HG02642 (cell line): ENCODE measurements around the gene USB1.

ENCODE experiments used
- ATAC-seq: cut with Tn5 transposase; IDR thresholded peaks from one replicate; pipeline ENCODE4 v1.9.1; 2021; ENCODE audit warnings: mild to moderate bottlenecking; ENCODE audit not compliant: unreplicated experiment, poor library complexity

USB1 gene

DNA sequence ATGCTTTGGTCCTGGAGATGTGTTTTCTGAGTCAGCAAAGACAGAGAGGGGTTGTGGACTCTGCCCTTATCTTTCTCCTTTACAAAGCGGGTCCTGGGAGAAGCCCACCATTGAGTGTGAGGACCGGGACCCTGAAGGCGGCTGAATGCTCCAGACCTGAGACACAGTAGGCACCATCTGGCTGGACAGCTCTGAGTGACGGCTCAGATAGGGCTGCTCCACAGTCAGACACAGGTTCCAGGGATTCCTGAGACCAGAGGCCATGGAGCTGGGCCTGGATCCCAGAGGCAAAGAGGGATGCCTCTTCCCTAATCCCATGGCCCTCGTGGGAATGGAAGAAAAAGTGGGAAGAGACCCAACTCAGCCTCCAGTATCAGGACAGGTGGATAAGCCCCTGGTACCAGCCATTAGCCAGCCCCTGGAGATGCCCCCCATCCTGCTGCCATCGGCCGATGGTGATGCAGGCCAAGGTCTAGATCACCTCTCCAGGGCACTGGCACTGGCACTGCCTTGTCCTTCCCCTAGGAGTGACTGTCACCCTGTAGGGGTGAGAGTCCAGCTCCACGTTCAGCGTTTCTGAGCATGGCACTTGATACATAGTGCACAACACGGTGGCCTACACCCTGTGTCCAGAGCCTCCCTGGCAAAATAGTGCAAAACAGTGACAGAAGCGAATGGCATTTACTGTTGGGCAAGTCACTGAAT is 29.1 kb downstream of the USB1 start:
- no peak for ATAC-seq

- ATAC-seq = no peak
These were observed 30.0 kb downstream of the USB1 start for GRCh38 chr16:58031016-58031800.

DNA sequence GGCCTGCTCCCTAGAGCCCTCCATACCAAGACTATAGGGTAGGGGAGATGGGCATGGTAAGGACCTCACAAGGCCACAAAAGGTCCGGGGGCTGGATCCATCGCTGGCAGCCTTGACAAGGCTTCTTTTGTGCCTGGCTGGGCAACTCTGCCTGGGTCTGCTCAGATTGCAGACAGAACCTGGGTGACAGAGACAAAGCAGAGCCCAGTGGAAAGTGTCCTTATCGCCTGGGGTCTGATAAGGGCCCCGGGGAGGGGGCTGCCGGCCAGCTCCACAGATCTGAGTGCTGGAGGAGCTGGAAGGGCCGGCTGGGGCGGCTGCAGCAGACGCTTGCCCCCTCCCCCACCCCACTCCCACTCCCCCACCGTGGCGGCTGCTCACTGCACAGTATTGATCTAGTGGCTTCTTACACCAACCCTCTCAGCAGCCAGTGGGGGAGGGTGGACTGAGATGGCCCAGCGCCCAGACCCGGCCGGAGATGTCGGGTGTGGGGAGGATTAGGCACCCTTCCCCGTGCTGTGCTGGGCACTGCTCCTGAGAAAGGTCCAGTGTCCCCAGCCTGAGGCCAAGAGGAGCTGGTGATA is 31.6 kb downstream of the USB1 start:
- ATAC-seq = no peak

- ATAC-seq = no peak
These were observed 33.0 kb downstream of the USB1 start for GRCh38 chr16:58034128-58034685.

DNA sequence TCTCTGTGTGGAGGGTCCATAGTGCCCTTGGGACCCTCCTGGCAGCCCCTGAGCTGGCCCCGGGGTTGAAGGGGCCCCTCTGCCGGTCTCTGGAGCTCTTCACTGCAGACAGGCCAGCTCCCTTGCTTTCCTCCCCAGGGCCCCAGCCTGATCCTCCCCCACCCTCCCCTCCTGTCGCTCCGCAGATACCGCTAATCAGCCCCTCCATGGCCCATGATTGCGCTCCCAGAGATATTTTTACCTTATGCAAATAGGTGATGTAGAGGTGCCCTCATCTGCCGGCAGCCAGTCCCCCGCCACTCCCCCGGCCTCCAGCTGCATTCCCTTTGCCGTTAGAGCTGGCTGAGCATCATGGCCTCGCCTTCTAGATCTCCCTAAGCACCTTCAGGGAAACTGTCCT is 33.6 kb downstream of the USB1 start:
- no peak for ATAC-seq

DNA sequence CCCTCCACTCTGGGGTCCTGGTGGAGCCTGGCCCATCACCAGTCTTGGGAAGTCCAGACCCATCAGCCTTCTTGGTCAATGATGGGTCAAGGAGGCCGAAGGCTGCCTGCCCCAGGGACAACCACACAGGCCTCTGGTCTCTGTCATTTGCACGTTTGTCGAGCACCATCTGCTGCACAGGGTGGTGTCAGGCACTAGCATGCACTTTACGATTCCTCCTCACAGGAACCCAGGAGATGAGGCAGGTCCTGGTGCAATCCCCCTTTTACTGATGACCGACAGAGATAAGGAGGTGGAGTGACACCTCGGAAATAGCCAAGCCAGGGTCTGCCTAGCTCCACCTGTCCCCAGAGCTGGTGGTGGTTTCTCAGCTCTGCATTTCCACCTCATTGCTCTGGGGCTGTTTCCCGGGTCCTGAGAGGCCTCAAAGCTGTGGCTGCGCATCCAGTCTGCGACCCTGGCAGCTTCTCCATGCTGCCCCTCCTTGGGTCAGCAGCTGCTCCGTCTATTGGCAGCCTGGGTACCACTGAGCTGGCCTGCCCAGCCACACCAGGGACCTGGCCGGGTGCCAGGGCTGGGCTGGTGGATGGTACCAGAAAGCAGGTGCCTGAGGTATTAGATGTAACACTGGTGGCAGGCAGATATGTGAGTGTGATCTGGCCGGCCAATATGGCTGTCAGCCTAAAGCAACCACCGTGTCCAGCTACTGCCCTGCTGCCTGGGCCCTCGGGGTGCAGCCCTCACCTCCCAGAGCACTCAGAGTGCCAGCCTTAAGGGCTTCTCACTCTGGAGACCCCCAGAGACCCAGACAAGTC is 34.4 kb downstream of the USB1 start:
- no peak for ATAC-seq

DNA sequence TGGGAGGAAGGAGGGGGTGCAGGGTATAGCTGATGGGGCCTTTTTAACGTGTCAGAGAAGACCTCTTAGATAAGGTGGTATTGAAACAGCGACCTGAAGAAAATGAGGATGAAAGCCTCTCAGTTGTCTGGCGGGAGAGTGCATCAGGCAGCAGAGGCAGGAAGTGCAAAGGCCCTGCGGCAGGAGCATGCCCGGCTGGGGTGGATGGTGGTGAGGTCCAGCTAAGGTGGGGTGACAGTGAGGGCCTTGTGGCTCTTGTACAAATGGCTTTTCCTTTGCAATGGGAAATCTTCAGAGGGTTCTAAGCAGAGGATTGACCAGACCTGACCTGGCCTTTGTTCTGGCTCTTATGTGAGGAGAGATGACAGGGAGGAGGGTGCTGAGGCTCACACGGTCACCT is 35.7 kb downstream of the USB1 start:
- ATAC-seq = no peak

DNA sequence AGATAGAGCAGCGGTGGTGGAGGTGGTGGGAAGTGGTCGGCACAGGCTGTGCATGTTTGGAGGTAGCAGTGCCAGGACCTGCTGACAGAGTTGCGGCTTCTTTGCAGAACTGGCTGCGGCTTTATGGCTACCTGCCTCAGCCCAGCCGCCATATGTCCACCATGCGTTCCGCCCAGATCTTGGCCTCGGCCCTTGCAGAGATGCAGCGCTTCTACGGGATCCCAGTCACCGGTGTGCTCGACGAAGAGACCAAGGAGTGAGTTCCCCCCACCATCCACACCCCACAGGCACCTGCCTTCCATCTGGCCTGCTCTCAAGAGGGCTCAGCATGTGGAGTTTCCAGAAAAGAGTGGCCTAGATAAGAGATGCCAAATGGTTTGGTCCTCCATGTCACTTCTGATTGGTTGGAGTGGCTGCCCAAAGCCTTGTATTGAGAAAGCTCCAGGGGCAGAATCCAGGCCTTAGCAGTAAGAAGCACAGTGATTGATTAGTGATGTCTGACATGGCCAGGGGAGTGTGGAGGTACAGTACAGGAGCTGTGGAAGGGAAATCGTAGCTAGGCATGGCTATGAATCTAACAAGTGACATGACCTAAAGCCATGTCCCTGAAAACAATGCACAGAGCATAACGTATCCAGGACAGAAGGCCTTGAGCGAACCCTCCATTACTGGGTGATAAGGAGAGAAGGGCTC is 36.3 kb downstream of the USB1 start:
- no peak for ATAC-seq

DNA sequence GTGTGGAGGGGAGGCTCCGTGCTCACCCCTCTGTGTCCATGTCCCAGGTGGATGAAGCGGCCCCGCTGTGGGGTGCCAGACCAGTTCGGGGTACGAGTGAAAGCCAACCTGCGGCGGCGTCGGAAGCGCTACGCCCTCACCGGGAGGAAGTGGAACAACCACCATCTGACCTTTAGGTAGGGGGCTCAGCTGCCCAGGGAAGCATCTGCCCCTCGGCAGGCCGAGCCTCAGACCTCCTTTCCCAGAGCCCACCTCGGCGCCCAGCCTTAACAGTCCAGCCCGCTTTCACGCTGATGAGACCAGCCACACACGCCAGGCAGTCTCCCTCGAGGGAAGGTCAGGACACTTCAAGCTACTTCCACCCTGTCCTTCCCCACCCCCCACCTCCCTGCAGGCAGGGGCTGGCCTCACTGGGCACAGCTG is 37.0 kb downstream of the USB1 start:
- ATAC-seq = no peak

DNA sequence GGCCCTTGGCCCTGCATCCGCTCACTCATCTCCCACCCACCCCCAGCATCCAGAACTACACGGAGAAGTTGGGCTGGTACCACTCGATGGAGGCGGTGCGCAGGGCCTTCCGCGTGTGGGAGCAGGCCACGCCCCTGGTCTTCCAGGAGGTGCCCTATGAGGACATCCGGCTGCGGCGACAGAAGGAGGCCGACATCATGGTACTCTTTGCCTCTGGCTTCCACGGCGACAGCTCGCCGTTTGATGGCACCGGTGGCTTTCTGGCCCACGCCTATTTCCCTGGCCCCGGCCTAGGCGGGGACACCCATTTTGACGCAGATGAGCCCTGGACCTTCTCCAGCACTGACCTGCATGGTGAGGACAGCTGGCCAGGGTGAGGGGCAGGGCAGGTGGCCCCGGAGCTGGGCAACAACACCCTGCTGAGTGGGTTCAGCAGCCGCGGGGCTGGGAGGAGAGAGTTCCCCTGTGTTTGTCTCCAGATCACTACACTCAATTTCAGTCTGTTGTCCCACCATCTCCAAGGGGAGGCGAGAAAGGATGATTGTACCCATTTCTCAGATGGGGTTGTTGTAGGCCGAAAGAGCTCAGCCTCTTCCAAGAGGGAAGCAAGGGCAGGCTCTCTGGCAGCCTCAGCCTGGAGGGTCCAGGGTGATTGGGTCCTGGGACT is 38.8 kb downstream of the USB1 start:
- ATAC-seq = no peak

DNA sequence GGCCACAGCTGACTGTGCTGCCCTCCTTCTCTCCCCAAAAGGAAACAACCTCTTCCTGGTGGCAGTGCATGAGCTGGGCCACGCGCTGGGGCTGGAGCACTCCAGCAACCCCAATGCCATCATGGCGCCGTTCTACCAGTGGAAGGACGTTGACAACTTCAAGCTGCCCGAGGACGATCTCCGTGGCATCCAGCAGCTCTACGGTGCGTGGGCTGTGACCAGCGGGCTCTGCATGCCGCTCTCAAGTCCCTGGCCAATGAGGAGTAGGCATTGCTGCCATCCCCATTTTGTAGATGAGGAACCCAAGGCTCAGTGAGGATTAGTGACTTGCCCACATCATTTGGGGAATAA is 39.3 kb downstream of the USB1 start:
- no peak for ATAC-seq

DNA sequence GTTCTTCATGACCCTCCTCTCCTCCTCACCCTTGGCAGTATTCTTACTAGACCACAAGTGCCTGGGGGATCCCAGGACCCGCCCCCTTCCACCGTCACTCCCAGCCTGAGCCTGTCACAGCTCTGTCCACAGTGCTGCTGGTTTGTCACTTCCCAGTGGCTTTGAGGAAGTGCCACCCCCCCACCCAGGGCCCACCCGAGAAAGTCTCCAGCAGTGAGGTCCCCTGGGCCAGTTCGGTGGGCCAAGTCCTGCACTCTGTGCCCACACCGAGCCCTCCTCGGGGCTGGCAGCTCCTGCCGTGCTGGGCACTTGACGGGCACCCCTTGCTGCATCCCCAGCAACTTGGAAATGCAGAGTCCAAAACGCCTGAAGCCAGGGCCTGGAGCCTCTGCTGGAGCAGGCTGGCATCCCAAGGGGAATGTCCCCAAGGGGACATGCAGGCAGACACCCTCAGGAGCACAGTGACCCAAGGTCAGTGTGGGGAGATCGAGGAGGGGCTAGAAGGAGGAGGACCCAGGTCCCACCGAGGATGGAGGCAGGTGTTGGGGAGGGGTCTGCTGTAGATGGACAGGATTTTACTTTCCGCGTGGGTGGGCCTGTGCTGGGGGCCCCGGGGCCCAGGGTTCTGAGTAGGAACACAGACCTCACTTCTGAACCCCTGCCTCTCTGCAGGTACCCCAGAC is 39.9 kb downstream of the USB1 start:
- no peak for ATAC-seq

DNA sequence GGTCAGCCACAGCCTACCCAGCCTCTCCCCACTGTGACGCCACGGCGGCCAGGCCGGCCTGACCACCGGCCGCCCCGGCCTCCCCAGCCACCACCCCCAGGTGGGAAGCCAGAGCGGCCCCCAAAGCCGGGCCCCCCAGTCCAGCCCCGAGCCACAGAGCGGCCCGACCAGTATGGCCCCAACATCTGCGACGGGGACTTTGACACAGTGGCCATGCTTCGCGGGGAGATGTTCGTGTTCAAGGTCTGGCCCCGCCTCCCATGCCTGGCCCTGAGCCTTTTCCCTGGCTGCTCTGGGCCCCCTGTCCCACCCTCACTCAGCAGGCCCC is 40.4 kb downstream of the USB1 start:
- no peak for ATAC-seq

DNA sequence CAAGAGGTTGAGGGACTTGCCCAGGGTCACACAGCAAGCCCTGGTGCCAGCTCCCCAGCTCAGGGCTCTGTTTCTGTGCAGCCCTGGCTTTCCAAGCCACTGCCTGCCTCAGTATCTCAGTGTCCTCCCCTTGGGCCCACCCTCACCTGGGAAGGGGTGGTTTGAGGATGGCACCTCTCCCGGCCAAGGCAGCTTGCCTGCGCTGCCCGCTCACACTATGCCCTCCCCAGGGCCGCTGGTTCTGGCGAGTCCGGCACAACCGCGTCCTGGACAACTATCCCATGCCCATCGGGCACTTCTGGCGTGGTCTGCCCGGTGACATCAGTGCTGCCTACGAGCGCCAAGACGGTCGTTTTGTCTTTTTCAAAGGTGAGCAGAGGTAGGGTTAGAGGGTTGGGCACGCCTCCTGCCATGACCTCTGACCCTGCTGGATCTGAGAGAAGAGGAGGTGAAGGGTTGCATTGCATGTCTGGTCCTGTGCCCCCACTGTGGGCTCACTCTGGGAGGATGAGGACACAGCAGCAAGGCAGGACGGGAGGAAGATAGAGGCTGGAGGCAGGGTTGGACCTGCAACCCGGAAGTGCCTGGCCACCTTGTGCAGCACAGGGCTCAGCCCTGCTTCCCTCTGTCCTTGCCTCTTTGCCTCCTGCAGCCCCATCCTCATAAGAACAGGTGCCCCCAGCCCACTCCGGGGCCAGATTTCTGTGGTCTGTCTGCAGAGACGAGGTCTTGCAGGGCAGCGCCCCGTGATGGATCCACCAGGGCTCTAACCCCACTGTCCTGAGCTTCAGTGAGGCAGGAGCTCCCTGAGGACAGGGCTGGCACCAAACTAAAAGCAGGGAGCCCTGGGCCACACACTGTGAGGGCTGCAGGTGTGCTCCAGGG is 41.0 kb downstream of the USB1 start:
- ATAC-seq = no peak

DNA sequence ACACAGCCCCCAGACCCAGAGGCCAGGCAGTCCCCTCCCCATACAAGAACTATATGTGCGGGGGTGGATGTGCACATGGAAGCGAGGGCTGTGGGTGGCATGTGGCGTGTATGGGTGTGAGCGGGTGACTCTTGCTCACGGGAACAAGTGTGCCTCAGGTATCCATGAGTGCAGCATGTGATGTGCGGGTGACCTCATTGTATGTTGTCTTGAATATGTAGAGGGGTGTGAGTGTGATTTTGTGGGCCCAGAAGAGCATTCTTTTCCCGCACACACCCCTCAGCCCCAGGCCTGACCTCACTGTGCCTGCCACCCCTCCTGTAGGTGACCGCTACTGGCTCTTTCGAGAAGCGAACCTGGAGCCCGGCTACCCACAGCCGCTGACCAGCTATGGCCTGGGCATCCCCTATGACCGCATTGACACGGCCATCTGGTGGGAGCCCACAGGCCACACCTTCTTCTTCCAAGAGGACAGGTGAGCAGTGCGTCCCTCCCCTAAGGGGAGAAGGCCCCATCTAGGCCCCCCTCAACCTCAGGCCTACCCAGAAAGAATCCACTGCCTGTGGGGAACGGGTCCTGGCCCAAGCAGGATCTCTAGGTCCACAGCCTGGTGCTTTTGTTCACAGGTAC is 41.8 kb downstream of the USB1 start:
- ATAC-seq = no peak

DNA sequence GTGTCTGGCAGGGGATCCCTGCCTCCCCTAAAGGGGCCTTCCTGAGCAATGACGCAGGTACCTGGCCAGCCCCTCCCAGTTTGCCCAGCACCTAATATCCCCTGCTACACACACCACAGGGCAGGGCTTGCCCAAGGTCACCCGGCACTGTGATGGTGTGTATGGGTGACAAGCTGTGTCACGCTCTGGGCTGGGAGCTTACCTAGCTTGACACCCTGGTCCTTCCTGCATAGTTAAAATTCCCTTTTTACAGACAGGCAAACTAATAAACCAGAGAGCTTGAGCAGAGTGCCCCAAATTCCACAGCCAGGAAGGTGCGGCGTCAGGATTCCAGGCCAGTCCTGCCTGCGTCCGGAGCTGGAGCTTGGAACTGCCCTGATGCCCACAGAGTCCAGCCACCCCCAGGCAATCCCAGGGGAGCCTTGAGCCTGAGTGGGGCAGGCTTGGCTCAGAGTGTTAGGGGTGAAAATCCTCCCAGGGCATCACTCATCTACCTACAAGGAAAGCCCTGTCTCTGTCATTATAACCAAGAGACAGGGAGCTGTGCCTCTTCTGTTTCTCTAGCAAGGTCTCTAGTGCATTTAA is 42.5 kb downstream of the USB1 start:
- no peak for ATAC-seq

DNA sequence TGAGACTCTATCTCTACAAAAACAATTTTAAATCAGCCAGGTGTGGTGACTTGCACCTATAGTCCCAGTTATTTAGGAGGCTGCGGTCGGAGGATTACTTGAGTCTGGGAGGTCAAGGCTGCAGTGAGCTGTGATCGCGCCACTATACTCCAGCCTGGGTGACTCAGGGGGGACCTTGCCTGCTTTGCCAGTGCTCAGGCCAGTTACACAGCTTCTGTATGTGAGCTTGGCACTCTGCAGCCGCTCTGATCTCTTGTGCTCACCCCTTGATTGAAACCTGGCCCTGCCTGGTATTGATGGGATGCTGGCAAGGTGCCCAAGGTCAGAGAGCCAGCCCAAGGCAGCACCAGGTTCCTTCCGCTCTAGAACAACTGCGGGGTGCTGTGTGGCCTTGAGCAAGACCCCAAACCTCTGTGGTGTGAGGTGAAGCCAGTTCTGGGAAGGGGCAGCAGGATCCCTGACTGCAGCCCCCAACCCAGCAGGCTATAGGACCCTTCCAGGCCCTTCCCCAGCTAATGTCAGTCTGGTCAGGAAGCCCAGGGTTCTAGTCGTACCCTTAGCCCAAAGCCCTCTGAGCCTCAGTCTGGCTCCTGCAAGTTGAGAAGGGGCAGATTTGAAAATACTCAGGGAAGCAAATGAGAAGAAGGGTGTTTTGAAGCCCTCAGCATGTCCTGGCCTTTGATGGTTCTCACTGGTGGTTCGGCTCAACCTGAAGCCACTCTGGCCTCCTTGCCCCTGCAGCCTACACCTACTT is 43.2 kb downstream of the USB1 start:
- no peak for ATAC-seq
